ENCODE results near the gene TMPRSS11A. TPM values are rescaled to one million over a fixed set of nuclear protein-coding genes. Genes with fewer than 3 reads are reported as not detected.

The TMPRSS11A gene
- total RNA-seq, 1 experiment from 2014 or later = not detected

- no peak for TF ChIP-seq PRDM15 (CRISPR knock-in tag; IDR thresholded peaks at IDR 0.05)
- TF ChIP-seq SMAD3 (CRISPR knock-in tag; IDR thresholded peaks at IDR 0.05; ENCODE audit: borderline replicate concordance) = no peak
- no peak for TF ChIP-seq CDX4 (CRISPR knock-in tag; IDR thresholded peaks at IDR 0.05; ENCODE audit: borderline replicate concordance)
- TF ChIP-seq ATF1 (CRISPR knock-in tag; IDR thresholded peaks at IDR 0.05) = no peak
- no peak for TF ChIP-seq TP53 (CRISPR knock-in tag; IDR thresholded peaks at IDR 0.05)
These were observed 101.8 kb downstream of the TMPRSS11A start (continued) for GRCh38 chr4:67861513-67861912.

Other genes starting within 250 kb of the TMPRSS11A start
- gene GNRHR, start 209.1 kb downstream of the TMPRSS11A start, total RNA-seq (2021) = not detected in 3 replicates
- gene TMPRSS11D, start 79.5 kb downstream of the TMPRSS11A start, total RNA-seq (2021) = not detected in 3 replicates
- gene TMPRSS11F, start 166.4 kb upstream of the TMPRSS11A start, total RNA-seq (2021) = not detected in 3 replicates

All from WTC11 (cell line).